HEK293 (cell line): ENCODE data around the gene OR2Z1.

Source experiments
- CTCF ChIA-PET: fragments of 350-600 bp; formaldehyde crosslinking; extraction: SDS; loops from one replicate; lab custom pipeline; 2021; ENCODE audit warnings: antibody characterized with exemption; lab: Yijun Ruan, JAX
- POLR2A ChIA-PET: fragments of 300-600 bp; formaldehyde crosslinking; extraction: SDS; loops from one replicate; lab custom pipeline; 2020; ENCODE audit warnings: antibody characterized with exemption, inconsistent platforms; lab: Yijun Ruan, JAX
- H3K27ac ChIP-seq: fragments of 200-500 bp; sonication (Bioruptor generic); 2 replicates; pipeline ENCODE4 v1.5.1; 2014; ENCODE audit warnings: low read depth, low read length, control low read depth, inconsistent platforms; ENCODE audit errors: extremely low read depth
- H3K36me3 ChIP-seq, 2 experiments: fragments of 200-500 bp in 1 of 2; sonication (Bioruptor generic) in 1 of 2; 1 replicate in 1 of 2; 2 replicates in 1 of 2; pipeline ENCODE4 v1.5.1; 2014 to 2017; ENCODE audit warnings: inconsistent platforms in 2 of 2, low read length in 2 of 2; ENCODE audit not compliant: control insufficient read depth in 2 of 2, insufficient read depth in 1 of 2
- H3K4me1 ChIP-seq: fragments of 200-500 bp; sonication (Bioruptor generic); 2 replicates; pipeline ENCODE4 v1.5.1; 2014; ENCODE audit warnings: mild to moderate bottlenecking, low read length, inconsistent platforms; ENCODE audit not compliant: control insufficient read depth, insufficient read depth
- H3K4me3 ChIP-seq: 2 replicates; pipeline ENCODE4 v1.5.1; 2011; ENCODE audit warnings: low read depth, mild to moderate bottlenecking, control low read depth, low read length, moderate library complexity
- H3K9me3 ChIP-seq: fragments of 200-500 bp; sonication (Bioruptor generic); 2 replicates; pipeline ENCODE4 v1.5.1; 2014; ENCODE audit warnings: low read depth, low read length, inconsistent platforms; ENCODE audit not compliant: control insufficient read depth, insufficient read depth
- BCL6B ChIP-seq: fragments of 450-650 bp; formaldehyde crosslinking; IDR thresholded peaks from 2 replicates; pipeline ENCODE4 v1.5.1; 2017; ENCODE audit warnings: missing biosample characterization, missing genetic modification characterization
- HOXD13 ChIP-seq: sonication (generic); formaldehyde crosslinking; IDR thresholded peaks from 2 replicates; pipeline ENCODE4 v1.8.0; 2022; ENCODE audit warnings: missing genetic modification reagents, borderline replicate concordance
- ZBTB26 ChIP-seq: fragments of 450-650 bp; formaldehyde crosslinking; optimal IDR thresholded peaks from 2 replicates; pipeline ENCODE3; 2016; ENCODE audit warnings: missing biosample characterization, mild to moderate bottlenecking, missing genetic modification characterization
- ZNF114 ChIP-seq: fragments of 450-650 bp; formaldehyde crosslinking; IDR thresholded peaks from 2 replicates; pipeline ENCODE4 v1.5.0; 2017; ENCODE audit warnings: missing biosample characterization, missing genetic modification characterization
- ZNF16 ChIP-seq: fragments of 450-650 bp; formaldehyde crosslinking; IDR thresholded peaks from 2 replicates; pipeline ENCODE4 v1.5.1; 2016; ENCODE audit warnings: low read depth, missing biosample characterization, missing genetic modification characterization
- ZNF341 ChIP-seq: fragments of 450-650 bp; formaldehyde crosslinking; IDR thresholded peaks from 2 replicates; pipeline ENCODE4; 2016; ENCODE audit warnings: low read depth, missing biosample characterization, missing genetic modification characterization
- ZNF404 ChIP-seq: fragments of 450-650 bp; formaldehyde crosslinking; IDR thresholded peaks from 2 replicates; pipeline ENCODE4 v1.5.1; 2017; ENCODE audit warnings: missing biosample characterization, missing genetic modification characterization
- ZNF488 ChIP-seq: fragments of 450-650 bp; formaldehyde crosslinking; IDR thresholded peaks from 2 replicates; pipeline ENCODE4 v1.5.1; 2016; ENCODE audit warnings: missing biosample characterization, missing genetic modification characterization
- ZNF518A ChIP-seq: fragments of 450-650 bp; formaldehyde crosslinking; conservative IDR thresholded peaks from 2 replicates; pipeline ENCODE4 v1.5.1; 2016; ENCODE audit warnings: low read depth, missing biosample characterization, missing genetic modification characterization
- ZNF544 ChIP-seq: fragments of 450-650 bp; formaldehyde crosslinking; IDR thresholded peaks from 2 replicates; pipeline ENCODE4 v1.5.0; 2017; ENCODE audit warnings: missing biosample characterization, missing genetic modification characterization
- ZNF624 ChIP-seq: fragments of 450-650 bp; formaldehyde crosslinking; IDR thresholded peaks from 2 replicates; pipeline ENCODE4 v1.5.1; 2017; ENCODE audit warnings: missing biosample characterization, missing genetic modification characterization
- ZNF704 ChIP-seq: fragments of 450-650 bp; formaldehyde crosslinking; IDR thresholded peaks from 2 replicates; pipeline ENCODE4 v1.5.1; 2016; ENCODE audit warnings: missing biosample characterization, missing genetic modification characterization
- ZNF830 ChIP-seq: fragments of 450-650 bp; IDR thresholded peaks from 2 replicates; pipeline ENCODE4 v1.5.0; 2018; ENCODE audit warnings: missing biosample characterization, missing genetic modification characterization, low read depth, mild to moderate bottlenecking, moderate library complexity
- ZNF843 ChIP-seq: fragments of 450-650 bp; formaldehyde crosslinking; IDR thresholded peaks from 2 replicates; pipeline ENCODE4 v1.5.1; 2016; ENCODE audit warnings: missing biosample characterization, missing genetic modification characterization
- ZSCAN23 ChIP-seq: fragments of 450-650 bp; formaldehyde crosslinking; IDR thresholded peaks from 2 replicates; pipeline ENCODE4 v1.5.1; 2016; ENCODE audit warnings: missing biosample characterization, missing genetic modification characterization

Gene OR2Z1

GRCh38 chr19:8682931-8683330, 38.5 kb upstream of the OR2Z1 start (continued):
- no peak for TF ChIP-seq HOXD13 (CRISPR knock-in tag)

- Histone ChIP-seq H3K4me3 (no peak overlapping the region), H3K4me1 (no peaks in the 10 kb centered on the region), H3K9me3 (no peaks in the 10 kb centered on the region), H3K27ac (no peak overlapping the region), H3K36me3 (no peaks in the 10 kb centered on the region)
- TF ChIP-seq ZNF488 = no peak
- no peak for TF ChIP-seq ZSCAN23 (tag by site-specific recombination)
- no peak for TF ChIP-seq ZNF704 (tag by site-specific recombination)
- TF ChIP-seq ZNF16 (tag by site-specific recombination) = no peak
- TF ChIP-seq ZNF544 (tag by site-specific recombination) = no peak
- TF ChIP-seq ZNF114 (tag by site-specific recombination) = no peak
- no peak for TF ChIP-seq ZNF624
- TF ChIP-seq ZBTB26 = no peak
- no peak for TF ChIP-seq ZNF843 (tag by site-specific recombination)
- TF ChIP-seq ZNF341 (tag by site-specific recombination) = no peak
- TF ChIP-seq BCL6B (tag by site-specific recombination) = no peak
- no peak for TF ChIP-seq ZNF830 (tag by site-specific recombination)
- TF ChIP-seq ZNF404 (tag by site-specific recombination) = no peak
- TF ChIP-seq ZNF518A = no peak
- ChIA-PET POLR2A (no interaction called here), CTCF (interaction anchor here (1.4 to 2.5 kb wide), 2 partner anchors 10 to 103 kb away, joined by 3 to 8 read pairs; no protein-coding TSS in a partner anchor)
Measured at GRCh38 chr19:8684001-8684902, 37.2 kb upstream of the OR2Z1 start.
